ENCODE results near the gene TRIO. TPM values are rescaled to one million over a fixed set of nuclear protein-coding genes. Genes with fewer than 3 reads are reported as not detected.

TRIO gene
- total RNA-seq, 4 donors from 2014 or later: 67.4 to 103 (median 94.7) TPM

DNA sequence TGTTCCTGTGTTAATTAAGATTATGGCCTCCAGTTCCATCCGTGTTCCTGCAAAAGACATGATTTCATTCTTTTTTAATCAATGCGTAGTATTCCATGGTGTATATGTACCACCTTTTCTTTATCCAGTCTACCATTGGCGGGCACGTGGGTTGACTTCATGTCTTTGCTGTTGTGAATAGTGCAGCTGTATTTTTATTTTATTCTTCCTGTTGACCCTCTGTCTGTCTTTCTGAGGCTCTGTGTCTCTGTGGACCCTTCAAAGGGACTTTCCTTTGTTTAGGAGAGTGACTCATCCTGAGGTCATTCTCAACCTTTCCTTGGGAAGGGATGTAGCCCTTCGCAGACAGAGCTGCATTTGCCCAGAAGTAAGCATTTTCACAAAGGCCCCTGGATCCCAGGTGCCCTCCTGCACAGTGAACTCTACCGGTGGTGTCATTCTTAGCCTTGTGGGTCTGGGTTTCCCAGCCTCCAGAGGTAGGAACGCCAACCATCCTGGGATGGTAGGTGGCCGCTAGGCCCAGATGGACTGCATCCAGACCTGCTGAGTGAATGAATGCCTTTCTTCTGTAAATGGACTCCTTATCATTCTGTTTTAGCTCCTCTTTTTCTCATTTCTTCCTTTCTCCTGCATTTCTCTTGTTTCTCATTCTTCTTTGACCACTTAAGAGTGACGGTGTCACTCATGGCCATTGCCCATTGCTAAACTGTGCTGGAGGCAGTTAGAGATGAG is 22.4 kb downstream of the TRIO start:
- H3K4me3 ChIP-seq (replicated peaks in 1 of 3): no peak overlapping the region
- no peak overlapping the region for H3K27ac ChIP-seq
- no peak for TF ChIP-seq POLR2A (IDR thresholded peaks at IDR 0.05)
- TF ChIP-seq, protein P1, sequence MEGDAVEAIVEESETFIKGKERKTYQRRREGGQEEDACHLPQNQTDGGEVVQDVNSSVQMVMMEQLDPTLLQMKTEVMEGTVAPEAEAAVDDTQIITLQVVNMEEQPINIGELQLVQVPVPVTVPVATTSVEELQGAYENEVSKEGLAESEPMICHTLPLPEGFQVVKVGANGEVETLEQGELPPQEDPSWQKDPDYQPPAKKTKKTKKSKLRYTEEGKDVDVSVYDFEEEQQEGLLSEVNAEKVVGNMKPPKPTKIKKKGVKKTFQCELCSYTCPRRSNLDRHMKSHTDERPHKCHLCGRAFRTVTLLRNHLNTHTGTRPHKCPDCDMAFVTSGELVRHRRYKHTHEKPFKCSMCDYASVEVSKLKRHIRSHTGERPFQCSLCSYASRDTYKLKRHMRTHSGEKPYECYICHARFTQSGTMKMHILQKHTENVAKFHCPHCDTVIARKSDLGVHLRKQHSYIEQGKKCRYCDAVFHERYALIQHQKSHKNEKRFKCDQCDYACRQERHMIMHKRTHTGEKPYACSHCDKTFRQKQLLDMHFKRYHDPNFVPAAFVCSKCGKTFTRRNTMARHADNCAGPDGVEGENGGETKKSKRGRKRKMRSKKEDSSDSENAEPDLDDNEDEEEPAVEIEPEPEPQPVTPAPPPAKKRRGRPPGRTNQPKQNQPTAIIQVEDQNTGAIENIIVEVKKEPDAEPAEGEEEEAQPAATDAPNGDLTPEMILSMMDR (IDR thresholded peaks at IDR 0.05): no peak
- no peak for DNase-seq
- no peaks in the 10 kb centered on the region for H3K27me3 ChIP-seq
- H3K4me1 ChIP-seq: peaks cover 15 to 26% of the 10 kb centered on the region in 2 donors
- intact Hi-C loops (cut with DNase I): no loop called here
- H3K9me3 ChIP-seq: no peaks in the 10 kb centered on the region
- WGBS, 2 donors: 86 to 89% methylated on average over 9 of the region's 9 CpGs
- H3K36me3 ChIP-seq: no peaks in the 10 kb centered on the region

DNA sequence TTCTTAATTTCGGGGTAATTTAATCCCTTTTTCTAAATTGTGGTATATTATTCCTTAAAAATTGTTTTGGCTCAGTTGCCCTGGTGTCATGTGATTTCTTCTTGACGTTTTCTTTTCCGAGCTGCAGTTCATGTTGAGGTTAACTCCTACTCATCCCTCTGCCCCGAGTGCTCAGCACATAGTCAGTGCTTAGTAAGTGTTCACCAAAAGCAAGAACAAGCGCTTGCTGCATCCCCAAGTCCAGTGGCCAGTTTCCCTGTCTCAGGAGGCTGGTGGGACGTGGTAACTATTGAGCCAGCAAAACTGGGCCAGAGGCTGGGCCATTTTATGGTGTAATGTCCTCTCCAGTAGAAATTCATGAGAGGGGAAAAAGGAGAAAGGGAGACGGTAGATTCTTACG is 23.3 kb downstream of the TRIO start:
- no peaks in the 10 kb centered on the region for H3K9me3 ChIP-seq
- TF ChIP-seq, protein P1 (IDR thresholded peaks at IDR 0.05): no peak
- no peak for TF ChIP-seq POLR2A (IDR thresholded peaks at IDR 0.05)
- H3K27me3 ChIP-seq: no peaks in the 10 kb centered on the region
- intact Hi-C loops (cut with DNase I): no loop called here
- WGBS, 2 donors: 88 to 90% methylated on average over 8 of the region's 8 CpGs
- no peak overlapping the region for H3K27ac ChIP-seq
- no peaks in the 10 kb centered on the region for H3K36me3 ChIP-seq
- peaks cover 15 to 26% of the 10 kb centered on the region in 2 donors for H3K4me1 ChIP-seq
- no peak for DNase-seq
- no peak overlapping the region for H3K4me3 ChIP-seq (replicated peaks in 1 of 3)

DNA sequence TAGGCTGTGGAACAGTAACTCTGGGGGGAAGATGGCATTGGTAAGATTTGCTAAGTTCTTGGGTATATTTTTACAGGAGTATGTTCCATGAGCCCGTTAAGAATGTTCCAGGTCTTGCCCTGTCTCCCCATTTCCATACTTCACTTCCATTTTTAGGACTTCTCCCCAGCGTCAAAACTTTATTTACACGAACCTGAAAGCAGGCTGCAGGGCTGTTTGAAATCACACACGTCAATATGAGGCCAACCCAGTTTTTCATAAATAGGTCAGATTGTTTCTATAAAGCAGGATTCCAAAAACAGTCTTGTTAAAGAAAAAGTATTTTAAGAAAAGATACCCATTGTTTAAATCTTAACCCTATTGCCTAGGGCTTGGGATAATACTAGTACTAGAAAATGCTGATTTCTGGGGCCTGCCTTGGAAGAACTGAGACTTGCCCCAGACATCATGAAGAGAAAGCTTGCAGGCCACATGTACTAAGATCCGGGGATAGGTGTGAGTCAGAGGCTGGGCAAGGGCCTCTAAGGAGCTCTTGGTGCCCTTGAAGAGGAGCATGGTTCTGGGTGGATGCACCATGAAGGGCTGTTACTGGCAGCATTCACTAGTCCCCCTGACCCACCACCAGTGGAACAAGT is 24.2 kb downstream of the TRIO start:
- H3K27ac ChIP-seq: peak overlapping the region in 2 of 3 donors; percentile 45 to 60
- 61 to 66% methylated on average over 5 of the region's 5 CpGs for WGBS, 2 donors
- TF ChIP-seq, protein P1 (IDR thresholded peaks at IDR 0.05): no peak
- no peak for TF ChIP-seq POLR2A (IDR thresholded peaks at IDR 0.05)

DNA sequence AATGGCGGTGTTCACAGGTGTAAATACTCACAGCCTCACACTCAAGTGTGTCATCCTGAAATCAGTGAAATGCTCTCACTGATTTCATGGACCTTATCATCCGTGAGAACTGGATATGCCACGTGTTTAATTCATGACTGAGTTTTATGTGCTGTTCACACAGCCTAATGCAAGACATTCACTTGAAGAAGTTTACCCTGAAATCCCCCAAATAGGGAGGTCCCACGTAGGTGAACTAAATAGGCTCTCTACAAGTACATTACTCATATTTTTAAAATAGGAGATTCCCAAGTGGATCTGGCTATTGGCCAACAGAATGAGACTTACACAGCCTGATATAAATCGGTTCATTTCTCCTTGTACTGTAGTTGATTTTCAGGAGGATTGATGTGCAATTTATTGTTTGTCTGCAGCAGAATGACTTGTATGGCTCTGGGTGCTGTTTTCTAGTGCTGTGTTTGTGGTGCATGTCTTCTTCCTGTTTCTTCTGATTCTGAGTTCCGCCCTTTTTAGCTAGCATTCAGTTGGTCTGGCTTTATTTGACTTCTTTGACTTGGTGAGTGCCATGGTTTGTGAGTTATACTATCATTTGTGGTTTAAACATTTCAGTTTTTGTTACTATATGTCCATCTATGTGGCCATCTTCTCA is 25.1 kb downstream of the TRIO start:
- no peak overlapping the region for H3K4me3 ChIP-seq (replicated peaks in 1 of 3)
- peaks cover 15 to 39% of the 10 kb centered on the region in 2 donors for H3K4me1 ChIP-seq
- no peaks in the 10 kb centered on the region for H3K27me3 ChIP-seq
- no peak for TF ChIP-seq POLR2A (IDR thresholded peaks at IDR 0.05)
- TF ChIP-seq, protein P1 (IDR thresholded peaks at IDR 0.05): no peak
- no peak for DNase-seq
- WGBS, 2 donors: 38 to 45% methylated on average over 6 of the region's 6 CpGs
- no peaks in the 10 kb centered on the region for H3K9me3 ChIP-seq
- intact Hi-C loops (cut with DNase I): no loop called here
- H3K27ac ChIP-seq: peak overlapping the region in 2 of 3 donors; percentile 45 to 60
- H3K36me3 ChIP-seq: no peaks in the 10 kb centered on the region

More for the DNA sequence above, 24.2 kb downstream of the TRIO start:
- intact Hi-C loops (cut with DNase I): no loop called here
- no peaks in the 10 kb centered on the region for H3K36me3 ChIP-seq
- no peaks in the 10 kb centered on the region for H3K27me3 ChIP-seq
- peak; percentile 84 to 87 for DNase-seq
- H3K4me1 ChIP-seq: peaks cover 15 to 34% of the 10 kb centered on the region in 2 donors
- no peak overlapping the region for H3K4me3 ChIP-seq (replicated peaks in 1 of 3)
- no peaks in the 10 kb centered on the region for H3K9me3 ChIP-seq
